GDM1 (cell line): ENCODE data around the gene PLD6.
"Not testable (repeated sequence)": the region's sequence is repeated elsewhere in the genome, so short reads cannot be mapped to it uniquely, and the experiment has no call there.

ENCODE experiments used
- DNase-seq: peaks from one replicate; lab custom pipeline; 2025; lab: John Stamatoyannopoulos, UW

The PLD6 gene

GRCh38 chr17:17200831-17201230 is 5.3 kb downstream of the PLD6 start:
- DNase-seq = no peak

- DNase-seq = no peak
These were observed 5.8 kb downstream of the PLD6 start for GRCh38 chr17:17200311-17200710.

- no peak for DNase-seq
These were observed 7.9 kb downstream of the PLD6 start for GRCh38 chr17:17198281-17198680.

GRCh38 chr17:17196776-17197175 is 9.4 kb downstream of the PLD6 start:
- no peak for DNase-seq

GRCh38 chr17:17195466-17195865 is 10.7 kb downstream of the PLD6 start:
- DNase-seq = not testable (repeated sequence)

GRCh38 chr17:17191961-17192381 is 14.2 kb downstream of the PLD6 start:
- no peak for DNase-seq

- DNase-seq = no peak
These were observed 14.8 kb downstream of the PLD6 start for GRCh38 chr17:17191346-17191792.

GRCh38 chr17:17190188-17190587 is 15.9 kb downstream of the PLD6 start:
- DNase-seq = no peak

GRCh38 chr17:17189559-17189958 is 16.6 kb downstream of the PLD6 start:
- DNase-seq = no peak

GRCh38 chr17:17188586-17188985 is 17.5 kb downstream of the PLD6 start:
- no peak for DNase-seq

- no peak for DNase-seq
These were observed 19.3 kb downstream of the PLD6 start for GRCh38 chr17:17186551-17187505.

- no peak for DNase-seq
These were observed 20.1 kb downstream of the PLD6 start for GRCh38 chr17:17186051-17186450.

- not testable (repeated sequence) for DNase-seq
These were observed 21.0 kb downstream of the PLD6 start for GRCh38 chr17:17184985-17185757.

- no peak for DNase-seq
These were observed 22.4 kb downstream of the PLD6 start for GRCh38 chr17:17183744-17184143.

GRCh38 chr17:17182598-17183136 is 23.5 kb downstream of the PLD6 start:
- no peak for DNase-seq

GRCh38 chr17:17181666-17182597 is 24.2 kb downstream of the PLD6 start:
- DNase-seq = no peak

GRCh38 chr17:17180741-17181525 is 25.2 kb downstream of the PLD6 start:
- no peak for DNase-seq

GRCh38 chr17:17180141-17180603 is 26.0 kb downstream of the PLD6 start:
- no peak for DNase-seq

GRCh38 chr17:17179371-17179827 is 26.7 kb downstream of the PLD6 start:
- DNase-seq = no peak

GRCh38 chr17:17177176-17177575 is 29.0 kb downstream of the PLD6 start:
- no peak for DNase-seq
